GM11168 (cell line): Measurements from ENCODE around the gene BCL6.
"Not testable (repeated sequence)": the region's sequence is repeated elsewhere in the genome, so short reads cannot be mapped to it uniquely, and the experiment has no call there.

ENCODE experiments used
- in situ Hi-C: fragments of 300-500 bp; cut with MboI; formaldehyde crosslinking; loops from one replicate; pipeline ENCODE4 v1.12.0; 2022; ENCODE audit warnings: low sequenced_read_pairs; ENCODE audit not compliant: unreplicated experiment

Gene BCL6

GRCh38 chr3:187686621-187687273 lies 58.5 kb downstream of the BCL6 start:
- in situ Hi-C loops, result loop anchor here (5.0 kb wide), 1 partner anchor 69 kb away; no protein-coding TSS in a partner anchor

DNA sequence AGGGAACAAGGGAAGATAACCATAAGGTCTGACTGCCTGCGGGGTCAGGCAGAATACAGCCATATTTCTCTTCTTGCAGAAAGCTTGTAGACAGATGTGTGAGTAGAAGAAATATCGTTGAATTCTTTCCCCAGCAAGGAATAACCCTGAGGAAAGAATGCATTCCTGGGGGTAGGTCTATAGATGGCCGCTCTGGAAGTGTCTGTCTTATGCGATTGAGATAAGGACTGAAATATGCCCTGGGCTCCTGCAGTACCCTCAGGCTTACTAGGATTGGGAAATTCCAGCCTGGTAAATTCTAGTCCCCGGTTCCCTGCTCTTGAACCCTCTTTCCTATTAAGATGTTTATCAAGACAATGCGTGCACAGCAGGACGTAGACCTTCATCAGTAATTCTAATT lies 59.3 kb downstream of the BCL6 start:
- in situ Hi-C loops, result loop anchor here (5.0 kb wide), 1 partner anchor 69 kb away; no protein-coding TSS in a partner anchor

DNA sequence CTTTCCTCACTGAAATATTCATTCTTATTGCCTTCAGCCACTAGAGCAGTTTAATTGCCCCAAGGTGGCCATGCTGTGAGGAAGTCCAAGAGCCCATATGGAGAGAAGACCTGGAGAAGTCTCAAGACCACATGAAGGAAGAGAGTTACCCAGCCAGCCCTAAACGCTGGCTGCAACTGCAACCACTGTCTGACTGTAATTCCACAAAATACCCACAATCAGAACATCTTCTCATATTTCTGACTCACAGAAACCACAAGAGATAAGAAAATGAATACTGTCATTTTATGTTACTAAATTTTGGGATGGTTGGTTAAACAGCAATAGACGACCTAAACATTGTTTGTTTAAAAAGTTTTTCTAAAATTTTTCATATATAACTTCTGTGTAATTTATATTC lies 60.4 kb downstream of the BCL6 start:
- in situ Hi-C loops, result loop anchor here (5.0 kb wide), 1 partner anchor 68 kb away; no protein-coding TSS in a partner anchor

GRCh38 chr3:187684444-187684843 lies 60.8 kb downstream of the BCL6 start:
- in situ Hi-C loops, result no loop called here

DNA sequence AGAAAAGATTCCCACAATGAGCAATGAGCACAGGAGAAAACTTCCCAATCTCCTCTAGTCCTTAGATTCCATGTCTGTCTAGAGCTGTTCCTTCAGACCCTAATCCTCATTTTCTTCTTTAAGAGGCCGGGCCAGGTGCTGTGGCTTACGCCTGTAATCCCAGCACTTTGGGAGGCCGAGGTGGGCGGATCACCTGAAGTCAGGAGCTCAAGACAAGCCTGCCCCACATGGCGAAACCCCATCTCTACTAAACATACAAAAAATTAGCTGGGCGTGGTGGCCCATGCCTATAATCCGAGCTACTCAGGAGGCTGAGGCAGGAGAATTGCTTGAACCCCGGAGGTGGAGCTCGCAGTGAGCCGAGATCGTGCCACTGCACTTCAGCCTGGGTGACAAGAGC lies 63.5 kb downstream of the BCL6 start:
- in situ Hi-C loops, result not testable (repeated sequence)

DNA sequence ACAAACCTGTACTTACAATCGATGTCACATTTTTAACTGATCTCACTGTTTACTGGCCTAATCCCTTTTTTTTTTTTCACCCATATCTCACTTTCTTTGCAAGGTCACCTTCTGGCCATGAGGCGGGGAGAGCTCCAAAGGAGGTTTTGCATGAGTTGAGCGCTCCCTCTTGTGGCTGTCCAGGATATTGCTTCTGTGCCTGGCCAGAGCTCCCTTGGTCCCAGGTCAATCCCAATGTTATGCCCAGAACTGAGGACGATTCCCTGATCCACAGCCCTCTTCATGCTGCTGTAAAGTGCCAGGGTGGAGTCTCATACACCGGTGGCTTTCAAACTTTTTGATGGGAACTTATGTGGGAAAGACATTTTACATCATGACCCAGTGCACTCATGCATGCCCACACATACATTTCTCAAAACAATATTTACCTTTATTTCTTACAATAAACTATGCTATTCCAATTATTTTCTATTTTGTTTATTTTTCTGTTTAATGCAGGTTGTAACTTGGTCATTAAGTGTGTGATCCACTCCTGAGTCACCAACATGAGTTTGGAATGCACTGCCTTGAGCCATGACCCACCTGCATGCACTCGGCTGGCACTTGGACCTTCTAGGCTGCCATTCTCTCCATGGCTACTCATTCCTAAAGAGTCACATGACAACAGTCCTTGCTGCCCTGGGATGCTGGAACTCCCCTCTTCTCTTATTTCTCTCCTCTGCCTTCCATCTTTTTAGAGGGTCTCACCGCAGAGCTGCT lies 65.5 kb downstream of the BCL6 start:
- in situ Hi-C loops, result loop anchor here (5.0 kb wide), 1 partner anchor 363 kb away; no protein-coding TSS in a partner anchor

DNA sequence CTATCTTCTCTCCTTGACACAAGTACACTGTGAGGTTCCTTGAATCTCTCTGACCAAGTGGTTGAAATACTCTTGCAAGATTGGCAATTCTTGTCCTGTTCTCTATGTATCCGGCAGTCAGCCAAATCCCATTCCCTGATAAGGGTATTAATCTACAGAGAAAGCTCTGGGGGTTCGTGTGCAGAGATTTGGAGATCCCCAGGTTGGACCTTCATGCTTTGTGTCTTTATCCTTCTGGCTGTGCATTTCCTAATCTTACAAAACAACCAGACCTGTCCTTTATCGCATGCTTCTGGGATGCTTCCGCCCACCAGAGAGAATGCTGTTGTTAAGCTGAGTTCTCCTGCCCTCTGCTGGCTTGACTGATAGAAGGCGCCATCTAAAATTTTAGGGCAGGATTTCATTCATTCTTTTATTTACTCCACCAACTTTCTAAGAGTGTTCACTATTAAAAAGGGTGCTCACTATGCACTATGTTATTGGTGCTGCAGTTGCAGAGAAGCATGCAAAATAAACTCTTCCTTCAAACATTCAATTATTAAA lies 66.5 kb downstream of the BCL6 start:
- in situ Hi-C loops, result loop anchor here (5.0 kb wide), 1 partner anchor 361 kb away; no protein-coding TSS in a partner anchor

- in situ Hi-C loops, result loop anchor here (5.0 kb wide), 1 partner anchor 360 kb away; no protein-coding TSS in a partner anchor
Measured at GRCh38 chr3:187677604-187678003, 67.7 kb downstream of the BCL6 start.

GRCh38 chr3:187673012-187673411 lies 72.3 kb downstream of the BCL6 start:
- in situ Hi-C loops, result no loop called here
